HG03097 (cell line): Measurements from ENCODE around the gene ZNF462.

Experiments used
- ATAC-seq: cut with Tn5 transposase; IDR thresholded peaks from one replicate; pipeline ENCODE4 v1.9.1; 2021; ENCODE audit not compliant: unreplicated experiment, low FRiP score

The ZNF462 gene

GRCh38 chr9:106920701-106921283 lies 57.8 kb downstream of the ZNF462 start:
- ATAC-seq = no peak

GRCh38 chr9:106921341-106921899 lies 58.5 kb downstream of the ZNF462 start:
- no peak for ATAC-seq

GRCh38 chr9:106922026-106922425 lies 59.1 kb downstream of the ZNF462 start:
- no peak for ATAC-seq

- no peak for ATAC-seq
Measured at GRCh38 chr9:106925392-106925791, 62.4 kb downstream of the ZNF462 start.

- ATAC-seq = no peak
Measured at GRCh38 chr9:106927916-106928315, 65.0 kb downstream of the ZNF462 start.

- no peak for ATAC-seq
Measured at GRCh38 chr9:106928350-106928749, 65.4 kb downstream of the ZNF462 start.

- ATAC-seq = no peak
Measured at GRCh38 chr9:106929471-106930177, 66.7 kb downstream of the ZNF462 start.

GRCh38 chr9:106930477-106930876 lies 67.5 kb downstream of the ZNF462 start:
- no peak for ATAC-seq

- ATAC-seq = no peak
Measured at GRCh38 chr9:106931466-106931865, 68.5 kb downstream of the ZNF462 start.

- ATAC-seq = no peak
Measured at GRCh38 chr9:106932178-106932577, 69.2 kb downstream of the ZNF462 start.

GRCh38 chr9:106932675-106933074 lies 69.7 kb downstream of the ZNF462 start:
- no peak for ATAC-seq

- ATAC-seq = no peak
Measured at GRCh38 chr9:106933470-106933869, 70.5 kb downstream of the ZNF462 start.

- no peak for ATAC-seq
Measured at GRCh38 chr9:106934442-106935238, 71.7 kb downstream of the ZNF462 start.

- ATAC-seq = no peak
Measured at GRCh38 chr9:106936680-106937079, 73.7 kb downstream of the ZNF462 start.

GRCh38 chr9:106941916-106942315 lies 79.0 kb downstream of the ZNF462 start:
- no peak for ATAC-seq

- no peak for ATAC-seq
Measured at GRCh38 chr9:106945727-106946660, 83.0 kb downstream of the ZNF462 start.

- ATAC-seq = no peak
Measured at GRCh38 chr9:106947106-106947900, 84.3 kb downstream of the ZNF462 start.

GRCh38 chr9:106953174-106953573 lies 90.2 kb downstream of the ZNF462 start:
- ATAC-seq = no peak

- ATAC-seq = no peak
Measured at GRCh38 chr9:106954558-106954957, 91.6 kb downstream of the ZNF462 start.
